Smooth muscle cell of the brain vasculature (primary cell): Measurements from ENCODE around the gene DBNDD1.
"Not testable (repeated sequence)": the region's sequence is repeated elsewhere in the genome, so short reads cannot be mapped to it uniquely, and the experiment has no call there.

Experiments used
- DNase-seq: peaks from one replicate; pipeline ENCODE4 v3.0.0-alpha.2; 2012; ENCODE audit warnings: low read depth, low spot score

The DBNDD1 gene, protein sequence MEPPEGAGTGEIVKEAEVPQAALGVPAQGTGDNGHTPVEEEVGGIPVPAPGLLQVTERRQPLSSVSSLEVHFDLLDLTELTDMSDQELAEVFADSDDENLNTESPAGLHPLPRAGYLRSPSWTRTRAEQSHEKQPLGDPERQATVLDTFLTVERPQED

DNA sequence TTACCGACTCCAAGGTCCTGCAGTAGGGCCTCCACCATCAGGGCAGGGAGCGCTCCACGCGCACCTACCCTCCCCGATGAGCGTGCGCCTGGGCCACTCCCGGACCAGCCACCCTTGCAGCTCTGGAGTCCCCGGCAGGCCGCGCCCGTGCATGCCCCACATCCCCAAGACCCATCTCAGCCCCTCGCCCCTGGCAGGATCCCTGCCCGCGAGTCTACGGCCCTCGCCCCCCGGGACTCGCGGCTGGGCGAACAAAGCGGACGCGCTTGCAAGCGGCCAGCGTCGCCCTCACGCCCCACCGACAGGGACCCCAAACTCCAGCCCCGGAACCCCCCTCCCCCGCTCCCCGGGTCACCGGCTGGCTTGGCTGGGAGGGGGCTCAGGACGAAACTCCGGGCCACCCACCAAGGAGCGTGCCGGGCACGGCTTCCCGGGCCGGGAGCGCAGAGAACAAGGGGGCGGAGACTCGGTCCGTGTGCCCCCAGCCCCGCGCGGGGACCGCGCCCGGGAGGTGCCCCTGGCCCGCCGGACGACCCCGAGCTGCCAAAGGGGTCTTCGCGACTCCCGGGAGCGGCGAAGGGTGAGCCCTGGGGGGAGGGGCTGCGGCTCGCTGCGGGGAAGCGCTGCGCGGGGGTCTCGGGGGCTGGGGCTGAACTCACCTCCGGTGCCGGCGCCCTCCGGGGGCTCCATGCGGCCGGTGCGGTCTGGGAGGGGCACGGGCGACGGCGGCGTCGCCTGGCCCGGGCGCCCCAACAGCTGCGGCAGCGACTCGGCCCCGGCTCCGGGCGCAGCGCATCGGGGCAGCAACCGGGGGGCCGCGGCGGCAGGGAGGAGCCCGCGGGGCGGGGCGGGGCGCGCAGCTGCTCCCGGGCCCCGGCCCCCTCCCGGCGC is at the start of gene DBNDD1:
Gene DBNDD1, minus strand, starts transcription at position 805 of the 891 bp plus-strand sequence. Its CDS starts 115 bp downstream, at position 690.
- DNase-seq: no peak

DNA sequence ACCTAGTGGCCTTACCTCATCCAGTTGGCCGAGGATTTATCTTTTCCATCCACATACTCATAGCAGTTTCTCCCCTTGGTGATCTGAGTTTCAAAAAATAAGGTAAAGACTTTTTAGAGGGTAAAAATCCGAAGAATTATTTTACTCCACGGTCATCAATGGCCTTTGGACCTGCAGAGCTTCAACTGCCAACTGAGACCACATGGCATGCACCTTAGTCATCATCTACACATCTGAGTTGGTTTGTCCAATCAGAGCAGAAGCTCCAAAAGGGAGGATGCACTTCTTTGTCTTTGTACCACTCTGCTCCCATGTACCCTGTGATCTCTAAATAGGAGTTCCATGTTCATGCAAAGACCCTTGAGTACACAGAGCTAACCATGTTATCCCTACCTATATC is 42.2 kb upstream of the DBNDD1 start:
- DNase-seq: no peak

DNA sequence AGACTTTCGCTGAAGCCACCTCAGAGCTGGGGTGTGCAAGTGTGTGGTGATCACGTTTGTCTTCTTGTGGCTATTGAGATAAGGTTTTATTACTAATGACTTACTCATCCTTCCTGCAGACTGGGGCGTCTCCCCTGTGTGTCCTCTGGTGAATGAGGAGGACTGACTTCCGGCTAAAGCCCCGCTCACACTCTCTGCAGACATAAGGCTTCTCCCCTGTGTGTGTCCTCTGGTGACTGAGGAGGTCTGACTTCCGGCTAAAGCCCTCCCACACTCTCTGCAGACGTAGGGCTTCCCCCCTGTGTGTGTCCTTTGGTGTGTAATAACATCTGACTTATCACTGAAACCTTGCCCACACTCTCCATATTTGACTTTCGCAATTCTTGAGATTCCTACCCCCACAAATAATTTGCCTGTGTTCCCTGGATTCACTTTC is 38.5 kb upstream of the DBNDD1 start:
- DNase-seq: no peak

DNA sequence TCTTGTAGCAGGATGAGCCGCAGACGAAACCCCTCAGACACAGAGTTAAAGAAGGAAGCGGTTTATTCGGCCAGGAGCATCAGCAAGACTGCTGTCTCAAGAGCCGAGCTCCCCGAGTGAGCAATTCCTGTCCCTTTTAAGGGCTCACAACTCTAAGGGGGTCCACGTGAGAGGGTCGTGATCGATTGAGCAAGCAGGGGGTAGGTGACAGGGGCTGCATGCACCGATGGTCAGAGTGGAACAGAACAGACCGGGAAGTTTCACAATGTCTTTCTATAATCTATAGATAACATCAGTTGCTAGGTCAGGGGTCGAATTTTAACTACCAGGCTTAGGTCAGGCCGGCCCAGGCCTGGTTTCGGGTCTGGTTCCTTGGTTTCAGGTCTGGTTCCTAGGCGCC is 37.3 kb upstream of the DBNDD1 start:
- not testable (repeated sequence) for DNase-seq

DNA sequence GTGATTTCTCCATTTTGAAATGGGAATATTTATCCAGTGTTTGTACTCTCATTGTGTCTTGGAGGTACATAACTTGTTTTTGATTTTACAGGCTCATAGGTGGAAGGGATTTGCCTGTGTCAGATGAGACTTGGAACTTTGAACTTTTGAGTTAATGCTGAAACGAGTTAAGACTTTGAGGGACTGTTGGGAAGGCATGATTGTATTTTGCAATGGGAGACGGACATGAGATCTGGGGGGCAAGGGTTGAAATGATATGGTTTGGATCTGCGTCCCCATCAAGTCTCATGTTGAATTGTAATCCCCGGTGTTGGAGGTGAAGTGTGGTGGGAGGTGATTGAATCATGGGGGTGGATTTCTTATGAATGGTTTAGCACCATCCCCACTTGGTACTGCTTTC is 36.1 kb upstream of the DBNDD1 start:
- DNase-seq: no peak

DNA sequence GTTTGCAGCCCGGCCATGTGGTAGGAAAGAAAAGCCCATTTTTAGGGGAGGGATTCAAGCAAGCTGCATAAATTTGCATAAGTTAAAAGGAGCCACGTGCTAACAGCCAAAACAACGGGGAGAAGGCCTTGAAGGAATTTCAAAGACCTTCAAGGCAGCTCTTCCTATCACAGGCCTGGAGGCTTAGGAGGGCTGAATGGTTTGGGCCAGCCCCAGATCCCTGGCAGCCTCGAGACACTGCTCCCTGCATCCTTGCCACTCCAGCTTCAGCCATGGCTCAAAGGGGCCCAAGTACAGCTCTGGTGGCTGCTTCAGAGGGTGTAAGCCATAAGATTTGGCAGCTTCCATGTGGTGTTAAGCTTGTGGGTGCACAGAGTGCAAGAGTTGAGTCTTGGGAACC is 35.3 kb upstream of the DBNDD1 start:
- no peak for DNase-seq

DNA sequence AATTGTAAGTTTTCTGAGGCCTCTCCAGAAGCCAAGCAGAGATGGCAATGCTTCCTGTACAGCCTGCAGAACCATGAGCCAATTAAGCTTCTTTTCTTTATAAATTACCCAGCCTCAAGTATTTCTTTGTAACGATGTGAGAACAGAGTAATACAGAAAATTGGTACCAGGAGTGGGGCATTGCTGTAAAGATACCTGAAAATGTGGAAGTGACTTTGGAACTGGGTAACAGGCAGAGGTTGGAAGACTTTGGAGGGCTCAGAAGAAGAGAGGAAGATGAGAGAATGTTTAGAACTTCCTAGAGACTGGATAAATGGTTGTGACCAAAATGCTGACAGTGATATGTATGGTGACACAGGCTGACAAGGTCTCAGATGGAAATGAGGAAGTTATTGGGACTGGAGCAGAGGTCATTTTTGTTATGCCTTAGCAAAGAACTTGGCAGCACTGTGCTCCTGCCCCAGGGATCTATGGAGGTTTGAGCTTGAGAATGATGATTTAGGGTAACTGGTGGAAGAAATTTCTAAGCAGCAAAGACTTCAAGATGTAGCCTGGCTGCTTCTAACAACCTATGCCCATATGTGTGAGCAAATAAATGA is 34.7 kb upstream of the DBNDD1 start:
- no peak for DNase-seq

DNA sequence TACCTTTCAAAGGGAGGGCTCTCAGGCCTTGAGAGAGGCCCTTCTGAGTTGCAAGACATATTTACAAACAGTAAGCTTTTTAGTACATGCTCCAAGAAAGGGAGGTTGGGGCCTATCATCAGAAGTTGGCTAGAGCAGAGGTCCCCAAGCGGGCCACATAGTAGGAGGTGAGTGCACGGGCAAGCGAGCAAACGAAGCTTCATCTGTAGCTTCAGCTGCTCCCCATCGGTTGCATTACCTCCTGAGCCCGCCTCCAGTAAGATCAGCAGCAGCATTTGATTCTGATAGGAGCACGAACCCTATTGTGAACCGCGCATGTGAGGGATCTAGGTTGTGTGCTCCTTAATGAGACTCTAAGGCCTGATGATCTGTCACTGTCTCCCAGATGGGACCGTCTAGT is 31.7 kb upstream of the DBNDD1 start:
- DNase-seq: no peak

DNA sequence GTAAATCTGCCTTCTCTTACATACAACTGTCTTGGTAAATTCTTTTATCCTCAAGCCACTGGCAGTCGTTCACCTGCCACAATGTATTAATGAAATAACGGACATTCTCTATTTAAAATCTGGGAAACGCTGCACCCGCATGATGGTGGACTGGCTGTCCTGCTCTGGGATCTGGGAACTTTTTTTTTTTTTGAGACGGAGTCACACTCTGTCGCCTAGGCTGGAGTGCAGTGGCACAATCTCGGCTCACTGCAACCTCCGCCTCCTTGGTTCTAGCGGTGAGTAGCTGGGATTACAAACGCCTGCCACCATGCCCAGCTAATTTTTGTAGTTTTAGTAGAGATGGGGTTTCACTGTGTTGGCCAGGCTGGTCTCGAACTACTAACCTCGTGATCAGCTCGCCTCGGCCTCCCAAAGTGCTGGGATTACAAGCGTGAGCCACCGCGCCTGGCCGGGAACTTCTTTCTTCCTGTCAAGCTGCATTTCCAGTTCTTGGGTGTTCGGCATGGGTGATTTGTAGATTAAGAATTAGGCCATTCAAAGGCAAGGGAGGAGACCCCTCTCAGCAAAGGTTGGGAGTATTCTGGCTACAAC is 29.6 kb upstream of the DBNDD1 start:
- no peak for DNase-seq

DNA sequence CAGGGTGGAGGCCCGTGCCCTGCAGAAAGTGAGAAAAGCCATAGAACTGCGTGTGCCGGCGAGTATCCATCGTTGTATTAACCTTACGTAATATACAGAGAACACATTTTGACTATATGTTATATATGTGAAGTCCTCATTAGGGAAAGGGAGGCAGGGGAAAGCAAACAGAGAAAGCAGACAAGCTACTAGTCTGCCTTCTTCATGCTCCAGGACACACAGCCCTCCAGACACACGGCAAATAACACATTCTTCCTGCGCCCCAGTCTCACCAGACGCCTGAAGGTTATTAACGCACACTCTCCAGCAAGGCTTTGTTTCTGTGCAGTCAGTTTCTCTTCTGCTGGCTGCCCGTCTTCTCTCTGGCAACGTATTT is 29.1 kb upstream of the DBNDD1 start:
- no peak for DNase-seq

DNA sequence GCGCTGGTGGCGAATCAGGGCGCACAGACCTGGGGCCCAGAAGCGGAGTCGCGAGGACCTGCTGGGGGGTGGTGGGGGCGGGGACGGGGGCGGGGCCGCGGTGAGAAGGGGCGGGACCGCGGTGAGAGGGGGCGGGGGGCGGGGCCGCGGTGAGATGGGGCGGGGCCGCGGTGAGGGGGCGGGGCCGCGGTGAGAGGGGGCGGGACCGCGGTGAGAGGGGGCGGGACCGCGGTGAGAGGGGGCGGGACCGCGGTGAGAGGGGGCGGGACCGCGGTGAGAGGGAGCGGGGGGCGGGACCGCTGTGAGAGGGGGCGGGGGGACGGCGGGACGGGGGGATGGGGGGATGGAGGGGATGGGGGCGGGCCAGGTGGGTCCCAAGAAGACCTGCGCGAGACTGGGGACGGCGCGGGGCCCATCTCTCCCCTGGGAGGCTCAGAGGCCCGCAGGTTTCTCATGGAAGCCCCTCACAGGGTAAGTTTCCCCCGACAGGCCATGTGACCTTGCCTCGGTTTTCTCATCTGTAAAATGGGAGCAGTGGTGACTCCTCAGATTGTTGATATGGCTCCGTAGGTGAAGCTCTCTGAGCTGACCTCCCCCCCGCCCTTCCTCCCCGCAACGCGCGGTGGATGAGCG is 28.6 kb upstream of the DBNDD1 start:
- no peak for DNase-seq

DNA sequence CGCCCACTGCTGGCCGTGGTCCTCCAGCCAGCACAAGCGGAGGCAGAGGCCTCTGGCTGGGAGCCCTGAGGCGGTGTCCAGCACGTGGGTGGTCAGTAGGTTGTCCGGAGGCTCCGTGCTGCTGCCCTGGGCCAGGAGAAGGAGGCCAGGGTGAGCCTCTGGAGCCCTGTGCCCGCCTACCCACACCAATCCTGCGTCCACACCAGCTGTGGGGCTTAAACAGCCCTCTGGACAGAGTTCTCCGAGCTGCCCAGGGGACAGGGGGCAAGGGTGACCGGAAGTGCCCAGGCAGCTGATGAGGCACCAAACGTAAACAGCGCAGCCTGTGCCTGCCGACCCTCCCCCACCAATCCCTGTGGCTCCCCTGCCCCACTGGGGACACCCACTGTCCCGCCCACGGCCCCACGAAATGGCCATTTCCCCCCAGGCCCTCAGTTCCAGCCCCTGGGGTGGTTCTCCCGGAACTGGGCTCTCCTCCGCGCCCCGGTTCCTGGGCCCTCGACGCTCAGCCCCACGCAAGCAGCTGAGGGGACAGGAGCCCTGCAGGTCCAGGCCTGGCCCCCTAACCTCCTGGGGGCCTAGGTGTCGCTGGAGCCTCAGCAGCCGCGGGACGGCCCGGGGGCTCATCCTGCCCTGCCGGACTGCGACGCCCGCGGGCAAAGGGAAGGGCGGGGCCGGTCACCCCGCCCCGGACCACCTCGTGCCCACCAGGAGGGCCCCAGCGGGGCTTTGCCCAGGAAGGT is 27.9 kb upstream of the DBNDD1 start:
- no peak for DNase-seq

DNA sequence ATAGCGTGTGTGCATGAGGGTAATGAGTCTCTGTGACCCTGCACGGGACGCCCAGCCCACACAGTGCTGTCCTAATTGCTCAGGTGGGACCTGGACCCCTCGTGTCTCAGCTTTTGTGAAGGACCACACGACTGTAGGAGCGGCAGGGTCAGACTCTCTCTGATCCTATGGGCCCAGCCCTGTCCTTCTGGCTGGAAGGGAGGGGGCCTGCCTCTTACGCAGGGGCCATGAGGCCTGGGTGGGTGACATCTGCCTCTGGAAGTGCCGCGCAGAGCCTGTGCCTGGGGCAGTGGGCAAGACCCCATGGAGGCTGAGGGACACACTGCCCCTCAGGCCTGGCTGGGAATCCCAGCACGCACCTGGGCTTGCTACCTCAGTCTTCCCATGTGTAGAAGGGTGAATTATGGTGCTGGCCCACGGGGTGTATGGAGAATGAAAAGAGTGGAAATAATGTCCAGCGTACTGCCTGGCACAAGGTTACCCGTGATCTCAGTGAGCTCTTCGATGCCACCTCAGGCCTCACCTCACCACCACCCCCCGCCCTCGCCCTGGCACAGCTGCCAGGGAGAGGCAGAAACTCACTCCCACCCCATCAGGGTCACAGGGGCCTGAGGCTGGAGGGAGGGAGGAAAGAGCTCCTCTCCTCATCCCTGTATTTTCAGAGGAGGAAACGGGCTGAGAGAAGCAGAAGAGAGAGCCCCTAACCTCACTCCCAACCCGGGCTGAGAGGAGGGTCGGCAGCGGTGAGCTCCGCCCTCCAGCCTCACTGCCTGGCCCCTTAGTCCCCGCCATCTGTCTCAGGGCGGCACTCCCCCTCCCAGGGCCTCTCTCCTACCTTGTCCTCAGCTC is 27.1 kb upstream of the DBNDD1 start:
- no peak for DNase-seq

DNA sequence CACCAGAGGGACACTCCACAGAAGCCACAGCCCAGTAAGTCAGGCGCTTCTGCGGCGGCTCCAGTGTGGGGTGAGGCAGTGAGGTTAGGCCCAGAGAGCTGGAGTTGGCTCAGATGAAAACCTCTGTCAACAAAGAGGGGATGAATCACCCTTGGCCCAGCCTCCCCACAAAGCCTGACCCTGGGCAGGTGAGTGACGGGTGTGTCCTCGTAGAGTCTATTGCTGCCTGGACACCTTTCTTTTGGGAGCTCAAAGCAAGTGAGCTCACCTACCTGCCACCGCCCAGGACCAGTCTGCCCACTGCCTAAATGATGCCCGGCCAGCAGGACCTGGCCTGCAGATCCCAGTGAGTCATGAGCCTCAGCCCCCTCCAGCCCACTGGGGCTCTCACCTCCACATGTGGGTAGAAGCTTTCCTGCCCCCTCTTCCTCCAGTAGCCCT is 24.9 kb upstream of the DBNDD1 start:
- DNase-seq: no peak

DNA sequence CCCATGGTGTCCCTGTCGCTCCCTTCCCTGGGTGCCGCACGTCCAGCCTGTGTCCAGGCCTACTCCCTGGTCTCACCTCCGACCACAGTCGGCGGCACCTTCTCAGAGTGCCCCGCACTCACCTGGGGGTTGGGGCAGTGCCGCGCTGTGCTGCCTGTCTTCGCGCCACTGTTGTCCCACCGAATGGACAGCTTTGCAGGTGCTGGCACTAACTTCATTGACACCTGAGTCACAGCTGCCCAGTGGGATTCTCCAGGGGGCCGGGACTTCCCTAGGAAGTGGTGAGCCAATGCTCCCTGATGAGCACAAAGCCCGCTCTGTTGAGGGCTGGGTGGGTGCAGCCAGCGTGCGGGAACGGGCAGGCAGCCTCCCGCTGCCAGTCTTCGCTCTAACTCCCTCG is 24.3 kb upstream of the DBNDD1 start:
- DNase-seq: no peak

DNA sequence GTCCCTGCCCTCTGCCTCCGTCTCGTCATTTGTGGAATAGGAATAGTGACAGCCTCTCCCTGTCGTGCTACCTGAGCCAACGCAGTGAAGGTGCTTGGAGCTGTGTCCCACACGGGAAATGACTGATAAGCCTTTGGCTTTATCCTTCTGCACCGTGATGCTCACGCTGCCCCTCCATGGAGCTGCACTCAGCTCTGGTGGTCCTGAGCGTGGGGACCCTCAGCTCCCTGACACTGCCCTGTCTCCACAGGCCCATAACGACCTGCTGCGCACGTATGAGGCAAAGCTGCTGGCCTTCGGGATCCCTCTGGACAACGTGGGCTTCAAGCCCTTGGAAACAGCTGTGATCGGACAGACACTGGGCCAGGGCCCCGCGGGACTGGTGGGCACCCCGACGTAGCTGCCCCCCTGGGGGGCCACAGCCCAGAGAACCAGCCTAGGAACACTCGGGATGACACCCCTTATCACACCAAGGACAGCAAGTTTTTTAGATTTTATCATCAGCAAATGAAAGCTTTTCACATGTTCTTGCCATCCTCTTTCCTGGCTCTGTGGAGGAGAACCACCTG is 23.8 kb upstream of the DBNDD1 start:
- DNase-seq: no peak

DNA sequence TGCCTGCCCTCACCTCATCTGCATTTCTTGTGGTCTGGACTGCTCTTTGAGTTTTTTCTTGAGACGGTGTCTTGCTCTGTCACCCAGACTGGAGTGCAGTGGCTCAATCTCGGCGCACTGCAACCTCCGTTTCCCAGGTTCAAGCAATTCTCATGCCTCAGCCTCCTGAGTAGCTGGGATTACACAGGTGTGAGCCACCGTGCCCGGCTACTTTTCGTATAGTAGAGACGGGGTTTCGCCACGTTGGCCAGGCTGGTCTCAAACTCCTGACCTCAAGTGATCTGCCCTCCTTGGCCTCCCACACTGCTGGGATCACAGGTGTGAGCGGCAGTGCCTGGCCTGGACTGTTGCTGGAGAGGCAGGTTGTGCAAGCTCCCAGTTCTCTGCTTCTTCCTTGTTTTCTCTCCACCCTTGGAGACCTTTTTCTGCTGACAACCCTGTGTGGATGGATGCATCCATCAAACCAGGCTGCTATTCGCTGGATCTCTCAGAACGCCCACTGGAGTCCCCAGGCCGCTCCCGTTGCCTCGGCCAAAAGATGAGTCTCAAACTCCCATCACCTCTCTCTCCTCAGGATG is 22.7 kb upstream of the DBNDD1 start:
- DNase-seq: no peak

DNA sequence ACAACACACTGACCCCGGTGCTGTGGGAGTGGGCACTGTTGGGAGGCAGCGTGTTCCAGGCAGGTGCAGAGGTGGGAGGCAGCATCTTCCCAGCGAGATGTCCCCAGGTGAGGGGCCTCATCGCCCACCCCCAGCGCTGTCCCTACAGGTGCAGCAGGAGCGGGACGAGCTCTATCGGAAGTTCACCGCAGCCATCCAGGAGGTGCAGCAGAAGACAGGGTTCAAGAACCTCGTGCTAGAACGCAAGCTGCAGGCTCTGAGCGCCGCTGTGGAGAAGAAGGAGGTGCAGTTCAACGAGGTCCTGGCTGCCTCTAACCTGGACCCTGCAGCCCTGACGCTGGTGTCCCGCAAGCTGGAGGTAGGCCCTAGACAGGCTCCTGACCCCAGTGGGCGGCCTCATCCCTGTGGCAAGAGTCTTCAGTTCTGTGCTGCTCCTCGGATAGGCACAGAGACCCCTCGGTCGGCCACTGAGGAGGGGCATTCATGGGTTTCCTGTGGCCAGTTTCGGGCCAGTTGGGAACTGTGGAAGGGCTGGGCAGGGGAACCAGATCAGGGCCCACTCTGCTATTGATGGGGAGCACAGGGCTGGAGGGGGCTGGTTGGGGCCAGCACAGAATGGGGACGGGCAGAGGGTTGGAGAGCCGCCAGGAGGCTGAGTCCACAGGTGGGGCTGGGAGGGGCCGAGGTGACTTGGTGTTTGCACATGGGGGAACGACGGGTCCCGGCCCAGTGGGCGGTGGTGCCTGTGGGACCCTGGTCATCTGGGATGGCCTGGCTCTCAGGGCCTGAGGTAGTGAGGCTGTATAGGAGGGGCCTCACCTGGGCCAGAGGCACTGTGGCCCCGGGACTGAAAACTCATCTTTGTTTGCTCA is 21.1 kb upstream of the DBNDD1 start:
- DNase-seq: no peak

DNA sequence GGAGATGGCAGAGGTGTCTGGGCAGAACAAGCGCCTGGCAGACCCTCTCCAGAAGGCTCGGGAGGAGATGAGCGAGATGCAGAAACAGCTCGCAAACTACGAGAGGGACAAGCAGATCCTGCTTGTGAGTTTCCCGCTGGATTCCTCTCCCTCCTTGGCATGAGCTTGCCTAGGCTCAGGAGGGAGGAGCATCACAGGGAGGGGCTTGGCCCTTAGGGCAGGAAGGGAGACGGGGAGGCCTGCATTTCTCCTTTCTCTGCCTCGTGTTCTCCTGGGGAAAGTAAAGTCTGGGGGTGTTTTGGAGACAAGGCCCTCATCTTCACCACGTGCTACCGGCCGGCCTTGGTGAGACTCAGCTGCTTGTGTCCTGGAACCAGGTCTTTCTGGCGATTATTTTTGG is 18.0 kb upstream of the DBNDD1 start:
- DNase-seq: no peak
